ENCODE data around the gene TBC1D13. TPM values are rescaled to one million over a fixed set of nuclear protein-coding genes. Genes with fewer than 3 reads are reported as not detected.

TBC1D13 gene
- total and polyA plus RNA-seq, 9 of the 15 experiments (the other 6 are each of a cell fraction or from before 2014, with no cell fraction given), result 2.3 to 28.7 (median 11.4) TPM

DNA sequence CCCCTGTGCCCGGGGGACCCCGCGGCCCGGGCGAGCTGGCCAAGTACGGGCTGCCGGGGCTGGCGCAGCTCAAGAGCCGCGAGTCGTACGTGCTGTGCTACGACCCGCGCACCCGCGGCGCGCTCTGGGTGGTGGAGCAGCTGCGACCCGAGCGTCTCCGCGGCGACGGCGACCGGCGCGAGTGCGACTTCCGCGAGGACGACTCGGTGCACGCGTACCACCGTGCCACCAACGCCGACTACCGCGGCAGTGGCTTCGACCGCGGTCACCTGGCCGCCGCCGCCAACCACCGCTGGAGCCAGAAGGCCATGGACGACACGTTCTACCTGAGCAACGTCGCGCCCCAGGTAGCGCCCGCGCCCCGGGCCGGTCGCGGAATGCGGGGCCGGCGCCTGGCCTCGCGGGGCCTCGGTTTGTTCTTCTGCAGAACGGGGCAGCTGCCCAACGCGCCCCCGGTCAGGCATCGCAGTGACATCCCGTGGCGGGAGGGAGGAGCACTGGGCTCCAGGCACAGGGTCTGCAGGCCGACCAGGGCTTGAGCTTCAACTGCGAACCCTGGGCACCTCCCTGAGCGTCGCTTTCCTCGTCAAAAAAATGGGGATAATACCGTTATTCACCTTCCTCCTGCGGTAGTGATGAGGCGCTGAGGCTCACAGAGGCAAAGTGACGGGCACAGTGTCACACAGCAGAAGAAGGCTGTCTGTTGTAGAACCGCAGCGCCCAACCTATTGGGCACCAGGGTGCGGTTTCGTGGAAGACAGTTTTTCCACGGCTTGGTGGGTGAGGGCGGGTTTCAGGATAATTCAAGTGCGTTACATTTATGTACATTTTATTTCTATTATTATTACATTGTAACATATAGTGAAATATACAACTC is 32.0 kb downstream of the TBC1D13 start (continued):
- TF ChIP-seq, protein P1, sequence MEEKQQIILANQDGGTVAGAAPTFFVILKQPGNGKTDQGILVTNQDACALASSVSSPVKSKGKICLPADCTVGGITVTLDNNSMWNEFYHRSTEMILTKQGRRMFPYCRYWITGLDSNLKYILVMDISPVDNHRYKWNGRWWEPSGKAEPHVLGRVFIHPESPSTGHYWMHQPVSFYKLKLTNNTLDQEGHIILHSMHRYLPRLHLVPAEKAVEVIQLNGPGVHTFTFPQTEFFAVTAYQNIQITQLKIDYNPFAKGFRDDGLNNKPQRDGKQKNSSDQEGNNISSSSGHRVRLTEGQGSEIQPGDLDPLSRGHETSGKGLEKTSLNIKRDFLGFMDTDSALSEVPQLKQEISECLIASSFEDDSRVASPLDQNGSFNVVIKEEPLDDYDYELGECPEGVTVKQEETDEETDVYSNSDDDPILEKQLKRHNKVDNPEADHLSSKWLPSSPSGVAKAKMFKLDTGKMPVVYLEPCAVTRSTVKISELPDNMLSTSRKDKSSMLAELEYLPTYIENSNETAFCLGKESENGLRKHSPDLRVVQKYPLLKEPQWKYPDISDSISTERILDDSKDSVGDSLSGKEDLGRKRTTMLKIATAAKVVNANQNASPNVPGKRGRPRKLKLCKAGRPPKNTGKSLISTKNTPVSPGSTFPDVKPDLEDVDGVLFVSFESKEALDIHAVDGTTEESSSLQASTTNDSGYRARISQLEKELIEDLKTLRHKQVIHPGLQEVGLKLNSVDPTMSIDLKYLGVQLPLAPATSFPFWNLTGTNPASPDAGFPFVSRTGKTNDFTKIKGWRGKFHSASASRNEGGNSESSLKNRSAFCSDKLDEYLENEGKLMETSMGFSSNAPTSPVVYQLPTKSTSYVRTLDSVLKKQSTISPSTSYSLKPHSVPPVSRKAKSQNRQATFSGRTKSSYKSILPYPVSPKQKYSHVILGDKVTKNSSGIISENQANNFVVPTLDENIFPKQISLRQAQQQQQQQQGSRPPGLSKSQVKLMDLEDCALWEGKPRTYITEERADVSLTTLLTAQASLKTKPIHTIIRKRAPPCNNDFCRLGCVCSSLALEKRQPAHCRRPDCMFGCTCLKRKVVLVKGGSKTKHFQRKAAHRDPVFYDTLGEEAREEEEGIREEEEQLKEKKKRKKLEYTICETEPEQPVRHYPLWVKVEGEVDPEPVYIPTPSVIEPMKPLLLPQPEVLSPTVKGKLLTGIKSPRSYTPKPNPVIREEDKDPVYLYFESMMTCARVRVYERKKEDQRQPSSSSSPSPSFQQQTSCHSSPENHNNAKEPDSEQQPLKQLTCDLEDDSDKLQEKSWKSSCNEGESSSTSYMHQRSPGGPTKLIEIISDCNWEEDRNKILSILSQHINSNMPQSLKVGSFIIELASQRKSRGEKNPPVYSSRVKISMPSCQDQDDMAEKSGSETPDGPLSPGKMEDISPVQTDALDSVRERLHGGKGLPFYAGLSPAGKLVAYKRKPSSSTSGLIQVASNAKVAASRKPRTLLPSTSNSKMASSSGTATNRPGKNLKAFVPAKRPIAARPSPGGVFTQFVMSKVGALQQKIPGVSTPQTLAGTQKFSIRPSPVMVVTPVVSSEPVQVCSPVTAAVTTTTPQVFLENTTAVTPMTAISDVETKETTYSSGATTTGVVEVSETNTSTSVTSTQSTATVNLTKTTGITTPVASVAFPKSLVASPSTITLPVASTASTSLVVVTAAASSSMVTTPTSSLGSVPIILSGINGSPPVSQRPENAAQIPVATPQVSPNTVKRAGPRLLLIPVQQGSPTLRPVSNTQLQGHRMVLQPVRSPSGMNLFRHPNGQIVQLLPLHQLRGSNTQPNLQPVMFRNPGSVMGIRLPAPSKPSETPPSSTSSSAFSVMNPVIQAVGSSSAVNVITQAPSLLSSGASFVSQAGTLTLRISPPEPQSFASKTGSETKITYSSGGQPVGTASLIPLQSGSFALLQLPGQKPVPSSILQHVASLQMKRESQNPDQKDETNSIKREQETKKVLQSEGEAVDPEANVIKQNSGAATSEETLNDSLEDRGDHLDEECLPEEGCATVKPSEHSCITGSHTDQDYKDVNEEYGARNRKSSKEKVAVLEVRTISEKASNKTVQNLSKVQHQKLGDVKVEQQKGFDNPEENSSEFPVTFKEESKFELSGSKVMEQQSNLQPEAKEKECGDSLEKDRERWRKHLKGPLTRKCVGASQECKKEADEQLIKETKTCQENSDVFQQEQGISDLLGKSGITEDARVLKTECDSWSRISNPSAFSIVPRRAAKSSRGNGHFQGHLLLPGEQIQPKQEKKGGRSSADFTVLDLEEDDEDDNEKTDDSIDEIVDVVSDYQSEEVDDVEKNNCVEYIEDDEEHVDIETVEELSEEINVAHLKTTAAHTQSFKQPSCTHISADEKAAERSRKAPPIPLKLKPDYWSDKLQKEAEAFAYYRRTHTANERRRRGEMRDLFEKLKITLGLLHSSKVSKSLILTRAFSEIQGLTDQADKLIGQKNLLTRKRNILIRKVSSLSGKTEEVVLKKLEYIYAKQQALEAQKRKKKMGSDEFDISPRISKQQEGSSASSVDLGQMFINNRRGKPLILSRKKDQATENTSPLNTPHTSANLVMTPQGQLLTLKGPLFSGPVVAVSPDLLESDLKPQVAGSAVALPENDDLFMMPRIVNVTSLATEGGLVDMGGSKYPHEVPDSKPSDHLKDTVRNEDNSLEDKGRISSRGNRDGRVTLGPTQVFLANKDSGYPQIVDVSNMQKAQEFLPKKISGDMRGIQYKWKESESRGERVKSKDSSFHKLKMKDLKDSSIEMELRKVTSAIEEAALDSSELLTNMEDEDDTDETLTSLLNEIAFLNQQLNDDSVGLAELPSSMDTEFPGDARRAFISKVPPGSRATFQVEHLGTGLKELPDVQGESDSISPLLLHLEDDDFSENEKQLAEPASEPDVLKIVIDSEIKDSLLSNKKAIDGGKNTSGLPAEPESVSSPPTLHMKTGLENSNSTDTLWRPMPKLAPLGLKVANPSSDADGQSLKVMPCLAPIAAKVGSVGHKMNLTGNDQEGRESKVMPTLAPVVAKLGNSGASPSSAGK (IDR thresholded peaks at IDR 0.05), result no peak; the same call in 1 of the 2 replicates
- no peak for TF ChIP-seq KHSRP (IDR thresholded peaks at IDR 0.05)
- TF ChIP-seq SNIP1 (IDR thresholded peaks at IDR 0.05; ENCODE audit: low read depth), result no peak
- TF ChIP-seq MBD2 (IDR thresholded peaks at IDR 0.05; ENCODE audit: borderline replicate concordance, low read depth), result no peak
- no peak for TF ChIP-seq GMEB1 (CRISPR knock-in tag; IDR thresholded peaks at IDR 0.05)
- TF ChIP-seq, protein P2, sequence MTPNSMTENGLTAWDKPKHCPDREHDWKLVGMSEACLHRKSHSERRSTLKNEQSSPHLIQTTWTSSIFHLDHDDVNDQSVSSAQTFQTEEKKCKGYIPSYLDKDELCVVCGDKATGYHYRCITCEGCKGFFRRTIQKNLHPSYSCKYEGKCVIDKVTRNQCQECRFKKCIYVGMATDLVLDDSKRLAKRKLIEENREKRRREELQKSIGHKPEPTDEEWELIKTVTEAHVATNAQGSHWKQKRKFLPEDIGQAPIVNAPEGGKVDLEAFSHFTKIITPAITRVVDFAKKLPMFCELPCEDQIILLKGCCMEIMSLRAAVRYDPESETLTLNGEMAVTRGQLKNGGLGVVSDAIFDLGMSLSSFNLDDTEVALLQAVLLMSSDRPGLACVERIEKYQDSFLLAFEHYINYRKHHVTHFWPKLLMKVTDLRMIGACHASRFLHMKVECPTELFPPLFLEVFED (CRISPR knock-in tag; conservative IDR thresholded peaks at IDR 0.05), result no peak
- no peak for TF ChIP-seq STAT5A (IDR thresholded peaks at IDR 0.05; ENCODE audit: borderline replicate concordance, low read length)
- no peak for TF ChIP-seq ZNF785 (CRISPR knock-in tag; IDR thresholded peaks at IDR 0.05)
- TF ChIP-seq ZNF23 (CRISPR knock-in tag; IDR thresholded peaks at IDR 0.05), result no peak
- TF ChIP-seq TRIM28 (IDR thresholded peaks at IDR 0.05), result no peak
- TF ChIP-seq, protein P3, sequence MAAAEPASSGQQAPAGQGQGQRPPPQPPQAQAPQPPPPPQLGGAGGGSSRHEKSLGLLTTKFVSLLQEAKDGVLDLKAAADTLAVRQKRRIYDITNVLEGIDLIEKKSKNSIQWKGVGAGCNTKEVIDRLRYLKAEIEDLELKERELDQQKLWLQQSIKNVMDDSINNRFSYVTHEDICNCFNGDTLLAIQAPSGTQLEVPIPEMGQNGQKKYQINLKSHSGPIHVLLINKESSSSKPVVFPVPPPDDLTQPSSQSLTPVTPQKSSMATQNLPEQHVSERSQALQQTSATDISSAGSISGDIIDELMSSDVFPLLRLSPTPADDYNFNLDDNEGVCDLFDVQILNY (CRISPR knock-in tag; IDR thresholded peaks at IDR 0.05), result no peak; the same call in 1 of the 2 replicates
- no peak for TF ChIP-seq C11orf30 (IDR thresholded peaks at IDR 0.05; ENCODE audit: low read depth)
- no peak for TF ChIP-seq SNRNP70 (optimal IDR thresholded peaks at IDR 0.05; ENCODE audit: low read depth, low read length)
